OCI-LY1 (cell line): ENCODE measurements around the gene F7.

Source experiments
- H2AFZ ChIP-seq: fragments of 200-600 bp; sonication (generic), shearing (Covaris generic); 2 replicates; pipeline ENCODE4 v1.6.0; 2014; ENCODE audit warnings: antibody characterized with exemption, mild to moderate bottlenecking, low read length
- H3F3A ChIP-seq: fragments of 200-600 bp; sonication (generic), shearing (Covaris generic); 2 replicates; pipeline ENCODE4 v1.6.0; 2014; ENCODE audit warnings: mild to moderate bottlenecking, antibody characterized with exemption, low read length, moderate library complexity; ENCODE audit not compliant: insufficient read depth
- H3K27ac ChIP-seq: fragments of 200-600 bp; sonication (generic); 2 replicates; pipeline ENCODE4 v1.5.1; 2014; ENCODE audit warnings: low read length, mixed run types, mild to moderate bottlenecking, low read depth; ENCODE audit not compliant: poor library complexity, severe bottlenecking
- H3K27me3 ChIP-seq: fragments of 200-600 bp; sonication (generic); 2 replicates; pipeline ENCODE4 v1.6.0; 2014; ENCODE audit warnings: antibody characterized with exemption, mild to moderate bottlenecking, low read length, moderate library complexity; ENCODE audit not compliant: insufficient read depth
- H3K36me3 ChIP-seq: fragments of 200-600 bp; sonication (generic); 2 replicates; pipeline ENCODE4 v1.6.1; 2014; ENCODE audit warnings: mild to moderate bottlenecking, antibody characterized with exemption, low read length, moderate library complexity, mixed read lengths; ENCODE audit not compliant: insufficient read depth
- H3K4me1 ChIP-seq: fragments of 200-600 bp; sonication (generic); 2 replicates; pipeline ENCODE4 v1.5.1; 2014; ENCODE audit warnings: mild to moderate bottlenecking, low read length, moderate library complexity; ENCODE audit not compliant: insufficient read depth, severe bottlenecking
- H3K4me2 ChIP-seq: fragments of 200-600 bp; sonication (generic), shearing (Covaris generic); 2 replicates; pipeline ENCODE4 v1.6.1; 2014; ENCODE audit warnings: low read length
- H3K4me3 ChIP-seq: fragments of 200-600 bp; sonication (generic); 2 replicates; pipeline ENCODE4 v1.5.1; 2014; ENCODE audit warnings: low read length, low read depth, mild to moderate bottlenecking, mixed read lengths; ENCODE audit not compliant: poor library complexity, severe bottlenecking
- H3K79me2 ChIP-seq: fragments of 200-600 bp; shearing (Covaris generic); 2 replicates; pipeline ENCODE4 v1.6.1; 2016; ENCODE audit warnings: mixed run types, low read length, mixed read lengths; ENCODE audit not compliant: insufficient read depth
- H3K9ac ChIP-seq: fragments of 200-600 bp; sonication (generic), shearing (Covaris generic); 2 replicates; pipeline ENCODE4 v1.6.1; 2014; ENCODE audit warnings: mild to moderate bottlenecking, low read length, mixed read lengths
- H3K9me2 ChIP-seq: fragments of 200-600 bp; sonication (generic), shearing (Covaris generic); 2 replicates; pipeline ENCODE4 v1.6.1; 2014; ENCODE audit warnings: low read depth, mild to moderate bottlenecking, low read length, mixed read lengths
- H3K9me3 ChIP-seq: fragments of 200-600 bp; shearing (Covaris generic); 2 replicates; pipeline ENCODE4 v1.6.1; 2014; ENCODE audit warnings: low read length, mixed read lengths
- H4K20me1 ChIP-seq: fragments of 200-600 bp; sonication (generic), shearing (Covaris generic); 2 replicates; pipeline ENCODE4 v1.6.0; 2016; ENCODE audit warnings: mild to moderate bottlenecking, low read length; ENCODE audit not compliant: insufficient read depth
- EZH2 ChIP-seq: fragments of 200-600 bp; sonication (generic), shearing (Covaris generic); IDR thresholded peaks from 2 replicates; pipeline ENCODE4 v1.8.0; 2017; ENCODE audit warnings: borderline replicate concordance, mixed run types, mild to moderate bottlenecking, antibody characterized with exemption, low read length, moderate library complexity, mixed read lengths
- TF ChIP-seq, protein P1 (sequence below): fragments of 200-600 bp; sonication (generic), shearing (Covaris generic); IDR thresholded peaks from 2 replicates; pipeline ENCODE4 v1.5.1; 2017; ENCODE audit warnings: mild to moderate bottlenecking, antibody characterized with exemption, low read length, moderate library complexity, mixed read lengths

Gene F7

DNA sequence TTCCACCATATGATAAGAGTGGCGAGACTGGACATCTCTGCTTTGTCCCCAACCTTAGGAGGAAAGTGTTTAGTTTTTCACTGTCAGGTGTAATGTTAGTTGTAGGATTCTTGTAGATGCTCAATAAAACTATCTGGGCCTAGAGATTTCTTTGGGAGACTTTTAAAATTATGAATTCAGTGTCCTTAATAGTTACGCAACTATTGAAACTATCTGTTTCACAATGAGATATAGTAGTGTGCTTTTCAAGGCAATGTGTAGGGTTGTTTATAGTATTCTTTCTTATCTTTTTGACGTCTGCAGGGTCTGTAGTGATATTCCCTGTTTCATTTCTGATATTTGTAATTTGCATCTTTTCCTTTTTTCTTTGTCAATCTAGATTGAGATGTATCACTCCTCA lies 33.2 kb upstream of the F7 start:
- H3K9ac ChIP-seq: no peak overlapping the region
- H3K27me3 ChIP-seq: no peaks in the 10 kb centered on the region; the same call in 1 of the 2 replicates
- TF ChIP-seq, protein P1, sequence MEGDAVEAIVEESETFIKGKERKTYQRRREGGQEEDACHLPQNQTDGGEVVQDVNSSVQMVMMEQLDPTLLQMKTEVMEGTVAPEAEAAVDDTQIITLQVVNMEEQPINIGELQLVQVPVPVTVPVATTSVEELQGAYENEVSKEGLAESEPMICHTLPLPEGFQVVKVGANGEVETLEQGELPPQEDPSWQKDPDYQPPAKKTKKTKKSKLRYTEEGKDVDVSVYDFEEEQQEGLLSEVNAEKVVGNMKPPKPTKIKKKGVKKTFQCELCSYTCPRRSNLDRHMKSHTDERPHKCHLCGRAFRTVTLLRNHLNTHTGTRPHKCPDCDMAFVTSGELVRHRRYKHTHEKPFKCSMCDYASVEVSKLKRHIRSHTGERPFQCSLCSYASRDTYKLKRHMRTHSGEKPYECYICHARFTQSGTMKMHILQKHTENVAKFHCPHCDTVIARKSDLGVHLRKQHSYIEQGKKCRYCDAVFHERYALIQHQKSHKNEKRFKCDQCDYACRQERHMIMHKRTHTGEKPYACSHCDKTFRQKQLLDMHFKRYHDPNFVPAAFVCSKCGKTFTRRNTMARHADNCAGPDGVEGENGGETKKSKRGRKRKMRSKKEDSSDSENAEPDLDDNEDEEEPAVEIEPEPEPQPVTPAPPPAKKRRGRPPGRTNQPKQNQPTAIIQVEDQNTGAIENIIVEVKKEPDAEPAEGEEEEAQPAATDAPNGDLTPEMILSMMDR: no peak
- no peak for TF ChIP-seq EZH2
- H3K4me3 ChIP-seq: no peak overlapping the region
- H3K79me2 ChIP-seq: no peaks in the 10 kb centered on the region
- H3K4me2 ChIP-seq: no peak overlapping the region
- no peaks in the 10 kb centered on the region for H3K4me1 ChIP-seq
- no peaks in the 10 kb centered on the region for H3K9me2 ChIP-seq
- H3K36me3 ChIP-seq: no peaks in the 10 kb centered on the region
- H3K27ac ChIP-seq: no peak overlapping the region
- no peaks in the 10 kb centered on the region for H3K9me3 ChIP-seq
- H3F3A ChIP-seq: no peaks in the 10 kb centered on the region
- no peak overlapping the region for H2AFZ ChIP-seq
- H4K20me1 ChIP-seq: no peaks in the 10 kb centered on the region

DNA sequence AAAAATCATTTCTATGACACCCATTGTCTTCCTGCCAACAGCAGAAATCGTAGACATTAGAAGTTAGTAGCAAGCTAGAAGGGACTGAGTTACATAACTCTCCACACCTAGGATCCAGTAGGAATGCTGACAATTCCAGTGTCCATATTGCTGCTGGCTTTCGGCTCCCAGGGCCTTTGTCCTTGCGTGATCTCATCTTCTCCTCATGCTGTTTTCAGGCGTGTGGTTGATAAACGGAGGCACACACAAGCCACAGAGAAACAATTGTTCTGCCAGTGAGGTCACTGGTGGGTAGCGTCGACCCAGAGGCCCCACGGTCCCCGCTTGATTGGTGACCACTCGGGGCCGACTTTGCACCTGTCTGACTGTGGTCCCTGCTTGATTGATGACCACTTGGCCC lies 31.6 kb upstream of the F7 start:
- H3K4me2 ChIP-seq: no peak overlapping the region
- H3F3A ChIP-seq: no peaks in the 10 kb centered on the region
- no peak overlapping the region for H2AFZ ChIP-seq
- H3K4me3 ChIP-seq: no peak overlapping the region
- TF ChIP-seq, protein P1: no peak
- no peak for TF ChIP-seq EZH2
- H3K9me2 ChIP-seq: no peaks in the 10 kb centered on the region
- no peaks in the 10 kb centered on the region for H3K4me1 ChIP-seq
- no peaks in the 10 kb centered on the region for H3K9me3 ChIP-seq
- no peaks in the 10 kb centered on the region; the same call in 1 of the 2 replicates for H3K27me3 ChIP-seq
- no peak overlapping the region for H3K9ac ChIP-seq
- H3K36me3 ChIP-seq: no peaks in the 10 kb centered on the region
- no peaks in the 10 kb centered on the region for H3K79me2 ChIP-seq
- H3K27ac ChIP-seq: no peak overlapping the region
- H4K20me1 ChIP-seq: no peaks in the 10 kb centered on the region

DNA sequence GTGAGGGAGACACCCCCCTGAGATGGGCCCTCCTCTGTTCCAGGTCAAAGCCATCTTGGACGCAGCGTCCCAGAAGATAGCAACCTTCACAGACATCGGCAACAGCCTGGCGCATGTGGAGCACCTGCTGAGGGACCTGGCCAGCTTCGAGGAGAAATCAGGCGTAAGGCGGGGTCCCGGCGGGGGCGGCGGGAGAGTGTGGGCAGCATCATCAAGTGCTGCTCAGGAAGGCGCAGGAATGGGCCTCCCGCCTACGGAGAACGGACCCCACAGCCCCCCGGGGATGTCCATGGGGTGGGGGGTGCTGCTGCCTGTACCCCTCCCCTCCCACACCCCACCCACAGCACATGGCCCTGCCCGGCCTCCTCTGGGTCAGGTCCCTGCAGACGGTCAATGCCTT lies 31.2 kb upstream of the F7 start:
- Histone ChIP-seq H3F3A (no peaks in the 10 kb centered on the region), H3K9me2 (no peaks in the 10 kb centered on the region), H4K20me1 (no peaks in the 10 kb centered on the region), H3K9ac (no peak overlapping the region), H3K9me3 (no peaks in the 10 kb centered on the region), H3K4me2 (no peak overlapping the region), H3K79me2 (no peaks in the 10 kb centered on the region), H3K27me3 (no peaks in the 10 kb centered on the region; the same call in 1 of the 2 replicates), H3K27ac (no peak overlapping the region), H3K4me1 (no peaks in the 10 kb centered on the region), H2AFZ (no peak overlapping the region), H3K4me3 (no peak overlapping the region), H3K36me3 (no peaks in the 10 kb centered on the region)
- TF ChIP-seq, protein P1: no peak
- no peak for TF ChIP-seq EZH2
